HG03060 (cell line): ENCODE data around the gene RMP24.
A peak's percentile ranks its signal among the peaks of the same experiment; 100 is the strongest.
"Not testable (repeated sequence)": the region's sequence is repeated elsewhere in the genome, so short reads cannot be mapped to it uniquely, and the experiment has no call there.

Experiments
- ATAC-seq: cut with Tn5 transposase; IDR thresholded peaks from one replicate; pipeline ENCODE4 v1.9.1; 2021; ENCODE audit warnings: low read depth, moderate number of reproducible peaks; ENCODE audit not compliant: unreplicated experiment

RMP24 gene

GRCh38 chr18:35964319-35964718, 8.2 kb upstream of the RMP24 start:
- no peak for ATAC-seq

- not testable (repeated sequence) for ATAC-seq
Measured at GRCh38 chr18:35967866-35968265, 4.6 kb upstream of the RMP24 start.

- no peak for ATAC-seq
Measured at GRCh38 chr18:35968278-35968880, 4.1 kb upstream of the RMP24 start.

- no peak for ATAC-seq
Measured at GRCh38 chr18:35969676-35970075, 2.8 kb upstream of the RMP24 start.

GRCh38 chr18:35971661-35972196, 750 bp upstream of the RMP24 start:
- no peak for ATAC-seq

GRCh38 chr18:35973650-35974049, 1.2 kb downstream of the RMP24 start:
- no peak for ATAC-seq

- no peak for ATAC-seq
Measured at GRCh38 chr18:35974181-35974580, 1.7 kb downstream of the RMP24 start.

GRCh38 chr18:35979112-35979511, 6.6 kb downstream of the RMP24 start:
- no peak for ATAC-seq

- no peak for ATAC-seq
Measured at GRCh38 chr18:35982409-35983114, 10.1 kb downstream of the RMP24 start.

GRCh38 chr18:35983147-35983546, 10.7 kb downstream of the RMP24 start:
- ATAC-seq: no peak

GRCh38 chr18:35983818-35984217, 11.3 kb downstream of the RMP24 start:
- ATAC-seq: no peak

- ATAC-seq: no peak
Measured at GRCh38 chr18:35991696-35992095, 19.2 kb downstream of the RMP24 start.

GRCh38 chr18:35993013-35993412, 20.5 kb downstream of the RMP24 start:
- ATAC-seq: no peak

GRCh38 chr18:35998967-35999366, 26.5 kb downstream of the RMP24 start:
- ATAC-seq: no peak

- ATAC-seq: no peak
Measured at GRCh38 chr18:35999925-36000324, 27.4 kb downstream of the RMP24 start.

- no peak for ATAC-seq
Measured at GRCh38 chr18:36006997-36007396, 34.5 kb downstream of the RMP24 start.

GRCh38 chr18:36009214-36009613, 36.7 kb downstream of the RMP24 start:
- ATAC-seq: no peak

GRCh38 chr18:36012891-36013290, 40.4 kb downstream of the RMP24 start:
- no peak for ATAC-seq

GRCh38 chr18:36015629-36016028, 43.1 kb downstream of the RMP24 start:
- peak; percentile 79 for ATAC-seq

GRCh38 chr18:36017232-36017631, 44.8 kb downstream of the RMP24 start:
- no peak for ATAC-seq

GRCh38 chr18:36020174-36020711, 47.8 kb downstream of the RMP24 start:
- no peak for ATAC-seq

GRCh38 chr18:36023336-36023735, 50.9 kb downstream of the RMP24 start:
- ATAC-seq: no peak
